ENCODE data around the gene MUSK.
"Not testable (repeated sequence)": the region's sequence is repeated elsewhere in the genome, so short reads cannot be mapped to it uniquely, and the experiment has no call there.

MUSK gene

DNA sequence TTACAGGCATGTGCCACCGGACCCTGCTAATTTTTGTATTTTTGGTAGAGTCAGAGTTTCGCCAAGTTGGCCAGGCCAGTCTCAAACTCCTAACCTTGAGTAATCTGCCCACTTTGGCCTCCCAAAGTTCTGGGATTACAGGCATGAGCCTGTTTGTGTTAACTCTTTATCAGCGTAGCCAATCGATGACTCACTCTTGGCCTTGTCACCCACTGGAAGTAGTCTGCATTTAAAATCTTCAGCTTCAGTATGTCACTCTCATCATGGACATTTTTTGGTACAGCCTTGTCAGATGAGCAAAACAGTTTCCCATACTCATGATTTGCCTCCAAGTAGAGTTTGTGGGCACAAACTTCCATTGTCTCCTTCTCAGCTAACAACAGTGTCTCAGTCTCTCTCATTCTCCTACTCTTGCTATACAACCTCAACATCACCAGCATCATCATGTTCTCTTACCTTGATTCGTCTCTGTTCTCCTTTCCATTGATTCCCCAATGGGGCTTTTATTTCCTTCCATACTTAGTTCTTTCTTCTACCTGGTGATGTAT lies 22.5 kb downstream of the MUSK start:
- no peak for DNase-seq (ENCODE audit: low read depth in 1 of 2, low spot score in 1 of 2)

DNA sequence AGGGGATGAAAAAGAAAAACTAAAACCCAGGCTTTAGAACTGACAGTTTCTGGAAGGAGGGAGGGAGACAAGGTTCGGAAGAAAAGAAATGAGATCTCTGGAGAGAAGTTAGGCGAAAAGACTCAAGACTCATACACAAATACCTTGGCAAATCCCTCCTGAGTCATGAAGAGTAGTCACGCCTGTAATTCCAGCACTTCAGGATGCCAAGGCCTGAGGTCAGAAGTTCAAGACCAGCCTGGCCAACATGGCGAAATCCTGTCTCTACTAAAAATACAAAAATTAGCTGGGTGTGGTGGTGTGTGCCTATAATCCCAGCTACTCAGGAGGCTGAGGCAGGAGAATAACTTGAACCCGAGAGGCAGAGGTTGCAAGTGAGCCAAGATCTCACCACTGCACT lies 27.3 kb downstream of the MUSK start:
- DNase-seq (ENCODE audit: low read depth in 1 of 2, low spot score in 1 of 2): not testable (repeated sequence)

DNA sequence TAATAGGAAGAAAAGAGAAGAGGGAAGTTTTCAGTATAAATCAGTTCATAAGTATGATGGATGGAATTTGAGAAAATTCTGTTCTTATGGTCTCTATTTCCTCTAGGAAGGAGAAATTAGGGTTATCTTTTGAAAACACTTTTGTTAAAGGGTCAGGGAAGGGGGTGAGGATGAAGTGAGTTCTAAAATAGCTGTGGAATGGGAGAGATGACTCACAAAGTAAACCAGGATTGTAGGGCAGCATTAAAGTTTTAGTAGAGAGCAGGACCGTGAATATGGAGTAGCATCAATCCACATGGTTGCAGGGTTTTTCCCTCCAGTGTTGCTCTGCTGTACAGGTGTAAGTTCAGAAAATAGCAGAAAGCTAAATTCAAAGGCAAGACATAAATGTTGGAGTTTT lies 32.4 kb downstream of the MUSK start:
- no peak for DNase-seq (ENCODE audit: low read depth in 1 of 2, low spot score in 1 of 2)

DNA sequence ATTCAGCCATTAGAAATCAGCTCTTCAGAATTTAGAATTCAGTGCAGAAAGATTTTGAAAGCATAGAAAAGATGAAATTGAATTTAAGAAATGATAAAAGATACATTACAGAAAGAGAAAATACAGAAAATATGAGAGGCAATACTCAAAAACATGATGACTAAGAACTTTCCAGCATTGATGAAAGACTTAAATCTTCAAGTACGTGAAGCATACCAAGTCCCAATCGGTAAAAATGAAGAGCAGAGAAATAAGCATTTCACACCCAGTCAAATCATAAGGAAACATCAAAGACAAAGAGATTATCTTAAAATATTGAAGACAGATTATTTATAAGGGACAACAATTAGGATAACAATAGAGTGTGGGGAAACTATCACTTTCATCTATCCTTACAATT lies 35.1 kb downstream of the MUSK start:
- DNase-seq (ENCODE audit: low read depth in 1 of 2, low spot score in 1 of 2): no peak

DNA sequence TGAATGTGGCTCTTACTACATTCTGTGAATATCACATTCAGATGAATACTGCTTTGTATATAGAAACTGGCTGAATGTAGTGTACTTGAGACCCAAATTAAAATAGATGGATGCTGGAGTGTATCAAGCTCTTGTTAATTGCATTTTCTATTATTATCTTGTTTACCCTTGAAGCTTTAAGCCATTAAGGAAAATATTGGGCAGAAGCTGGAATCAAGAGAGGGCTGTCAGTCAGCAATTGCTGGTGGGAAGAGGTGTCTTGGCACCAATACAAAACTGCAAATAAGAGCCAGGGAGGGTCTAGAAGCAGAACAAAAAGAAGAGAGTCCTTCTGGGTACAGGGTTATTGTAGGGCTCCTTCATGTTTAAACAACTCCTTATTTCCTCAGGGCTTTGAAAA lies 38.8 kb downstream of the MUSK start:
- DNase-seq (ENCODE audit: low read depth in 1 of 2, low spot score in 1 of 2): no peak

DNA sequence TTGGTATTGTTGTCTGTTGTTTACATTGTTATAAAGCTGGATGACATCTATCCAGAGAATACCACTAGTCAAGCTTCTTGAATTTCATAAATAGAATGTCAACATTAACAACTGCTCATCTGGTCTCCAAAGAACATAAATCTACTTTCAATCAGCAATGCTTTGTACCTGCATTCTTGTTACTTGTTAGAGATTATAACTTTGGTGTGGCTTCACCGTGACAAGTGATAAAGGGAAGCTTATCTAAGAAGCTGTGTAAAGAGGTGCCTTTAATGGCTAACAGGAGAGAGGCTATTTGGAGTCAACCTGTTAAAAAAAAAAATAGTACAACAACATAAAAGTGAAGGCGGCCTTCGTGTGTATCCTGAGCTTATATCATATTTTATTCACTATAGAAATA lies 41.8 kb downstream of the MUSK start:
- no peak for DNase-seq (ENCODE audit: low read depth in 1 of 2, low spot score in 1 of 2)

DNA sequence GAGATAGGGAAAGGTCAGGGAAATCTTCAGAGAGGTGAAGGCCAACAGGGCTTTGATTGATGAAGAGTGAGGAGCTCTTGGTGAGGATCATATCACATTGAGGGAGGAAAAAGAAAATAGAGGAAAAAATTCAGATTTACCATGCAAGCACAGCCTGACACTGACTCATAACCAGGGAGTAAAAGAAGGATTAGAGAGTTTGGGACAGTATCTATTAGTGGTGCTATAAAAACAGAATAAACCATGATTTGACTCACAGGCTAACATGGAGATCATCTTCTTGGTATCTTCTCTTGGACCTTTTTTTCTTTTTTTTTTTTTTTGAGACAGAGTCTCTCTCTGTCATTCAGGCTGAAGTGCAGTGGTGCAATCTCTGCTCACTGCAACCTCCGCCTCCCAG lies 44.4 kb downstream of the MUSK start:
- no peak for DNase-seq (ENCODE audit: low read depth in 1 of 2, low spot score in 1 of 2)

DNA sequence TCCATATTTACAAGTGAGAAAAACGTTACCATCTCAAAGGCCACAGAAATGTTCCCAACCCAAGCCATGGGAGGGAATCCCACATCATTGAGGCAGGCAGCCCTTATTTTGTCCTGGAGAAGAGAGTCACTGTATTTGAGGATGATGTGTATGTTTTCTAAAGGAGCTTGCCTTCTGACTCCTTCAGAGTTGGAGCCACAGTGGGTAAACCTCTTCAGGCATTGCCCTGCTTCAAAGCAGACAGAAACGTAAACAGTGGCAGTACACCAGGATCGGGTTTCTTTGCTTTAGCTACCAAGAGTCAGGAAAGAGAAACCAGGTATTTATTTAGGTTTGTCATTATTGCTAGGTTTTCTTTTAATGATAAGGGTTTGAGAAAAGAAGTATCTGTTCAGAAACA lies 45.7 kb downstream of the MUSK start:
- no peak for DNase-seq (ENCODE audit: low read depth in 1 of 2, low spot score in 1 of 2)

DNA sequence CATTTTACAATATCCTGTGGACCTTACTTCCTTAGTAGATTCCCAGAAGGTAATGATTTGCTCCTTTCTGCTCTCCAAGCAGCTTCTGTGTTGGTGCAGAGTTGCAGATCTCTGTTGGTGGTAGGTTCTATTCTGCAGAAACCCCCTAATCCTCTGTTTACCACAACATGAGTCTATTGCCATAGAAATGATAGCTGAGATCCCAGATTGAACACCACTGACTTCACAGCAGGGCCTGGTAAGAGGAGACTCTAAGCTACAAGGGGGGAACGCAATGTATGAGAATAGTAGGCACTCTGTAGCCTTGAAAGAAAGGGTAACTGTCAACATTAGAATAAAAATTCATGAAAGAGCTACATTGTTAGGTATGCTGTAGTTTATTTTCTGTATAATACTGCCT lies 59.5 kb downstream of the MUSK start:
- DNase-seq (ENCODE audit: low read depth in 1 of 2, low spot score in 1 of 2): no peak

DNA sequence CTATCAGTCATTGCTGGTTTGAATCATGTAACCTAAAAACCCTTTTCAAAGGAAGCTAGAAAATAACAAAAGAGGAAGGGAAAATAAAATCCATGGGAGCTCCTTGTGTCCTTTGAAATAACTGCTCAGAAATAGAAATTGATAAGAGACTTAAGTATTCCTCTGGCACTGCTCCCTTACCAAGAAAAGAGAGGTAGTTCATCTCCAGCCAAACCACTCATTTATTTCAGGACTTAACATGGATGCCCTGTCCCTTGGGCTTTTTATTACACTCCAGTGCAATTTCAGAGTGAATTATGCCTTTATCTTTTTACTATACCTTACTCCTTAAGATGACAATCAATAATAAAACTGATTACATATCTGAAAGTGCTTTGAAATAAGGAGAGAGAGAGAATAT lies 61.0 kb downstream of the MUSK start:
- DNase-seq (ENCODE audit: low read depth in 1 of 2, low spot score in 1 of 2): no peak

DNA sequence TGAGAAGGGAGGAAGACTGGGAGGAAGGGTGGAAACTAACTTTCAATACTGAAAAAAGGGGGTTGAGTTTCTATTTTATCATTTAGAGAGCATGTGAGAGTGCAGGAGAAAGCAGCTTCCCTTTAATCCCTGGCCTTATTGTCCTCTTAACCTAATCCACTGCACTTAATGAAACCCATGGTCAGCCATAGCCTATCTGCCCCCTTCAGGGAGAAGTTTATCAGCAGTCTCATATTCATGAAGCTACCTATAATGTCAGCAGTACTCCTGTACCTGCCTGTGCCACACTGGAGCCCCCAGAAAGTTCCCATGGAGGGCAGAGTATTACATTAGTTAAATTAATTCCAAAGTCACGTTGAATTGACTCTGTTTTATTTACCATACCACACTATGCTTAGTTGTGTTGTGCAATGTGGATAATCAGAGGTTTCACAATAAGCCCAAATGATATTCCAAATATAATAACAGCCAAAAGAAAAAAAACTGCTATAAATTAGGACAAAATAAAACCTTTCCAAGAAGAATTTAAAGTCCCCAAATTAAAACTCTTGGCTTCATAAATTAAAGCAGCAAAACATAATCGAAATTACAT lies 62.9 kb downstream of the MUSK start:
- DNase-seq (ENCODE audit: low read depth in 1 of 2, low spot score in 1 of 2): no peak

DNA sequence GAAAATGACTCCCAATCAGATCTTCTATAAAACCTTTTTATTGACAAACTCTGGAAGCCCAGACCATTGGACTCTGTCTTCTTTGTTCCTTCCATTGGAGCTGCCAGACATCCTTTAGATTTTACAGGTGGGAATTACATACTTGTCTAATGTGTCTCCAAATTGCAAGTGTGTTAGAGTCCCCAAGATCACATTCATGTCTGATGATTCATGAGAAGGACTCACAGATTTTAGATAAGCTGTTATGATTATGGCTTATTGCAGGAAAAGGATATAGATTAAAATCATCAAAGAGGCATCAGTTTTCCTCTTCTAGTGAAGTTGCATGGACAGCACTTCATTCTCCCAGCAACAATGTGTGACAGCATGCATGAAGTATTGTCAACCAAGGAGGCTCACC lies 70.4 kb downstream of the MUSK start:
- no peak for DNase-seq (ENCODE audit: low read depth in 1 of 2, low spot score in 1 of 2)

DNA sequence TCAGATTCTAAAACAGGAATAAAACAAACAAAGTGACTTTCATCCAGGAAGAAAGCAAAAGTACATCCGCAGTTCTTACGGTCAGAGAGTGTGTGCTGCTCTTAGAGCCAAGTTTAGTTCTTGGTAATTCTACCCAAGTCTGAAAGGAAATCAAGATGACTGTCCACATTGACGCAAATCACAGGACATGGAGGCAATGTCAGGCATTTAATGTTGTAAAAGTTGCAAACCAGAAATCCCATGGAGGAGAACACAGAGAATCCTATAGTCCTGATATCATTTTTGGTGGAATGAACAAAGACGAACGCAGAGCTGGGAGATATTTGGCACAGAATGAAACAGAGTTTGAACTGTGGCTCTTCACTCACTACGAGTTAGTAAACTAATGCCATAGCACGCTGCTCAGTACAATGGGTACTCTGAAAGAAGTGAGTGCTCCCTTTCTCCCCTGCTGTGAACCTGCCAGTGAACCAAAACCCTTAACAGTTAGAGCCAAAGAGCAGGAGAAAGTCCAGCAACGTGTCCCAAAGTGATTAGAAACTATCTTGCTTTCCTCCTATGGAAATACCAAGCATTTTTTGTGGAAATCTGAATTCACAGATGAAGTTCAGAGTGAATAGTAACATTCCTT lies 74.3 kb downstream of the MUSK start:
- DNase-seq (ENCODE audit: low read depth in 1 of 2, low spot score in 1 of 2): no peak

DNA sequence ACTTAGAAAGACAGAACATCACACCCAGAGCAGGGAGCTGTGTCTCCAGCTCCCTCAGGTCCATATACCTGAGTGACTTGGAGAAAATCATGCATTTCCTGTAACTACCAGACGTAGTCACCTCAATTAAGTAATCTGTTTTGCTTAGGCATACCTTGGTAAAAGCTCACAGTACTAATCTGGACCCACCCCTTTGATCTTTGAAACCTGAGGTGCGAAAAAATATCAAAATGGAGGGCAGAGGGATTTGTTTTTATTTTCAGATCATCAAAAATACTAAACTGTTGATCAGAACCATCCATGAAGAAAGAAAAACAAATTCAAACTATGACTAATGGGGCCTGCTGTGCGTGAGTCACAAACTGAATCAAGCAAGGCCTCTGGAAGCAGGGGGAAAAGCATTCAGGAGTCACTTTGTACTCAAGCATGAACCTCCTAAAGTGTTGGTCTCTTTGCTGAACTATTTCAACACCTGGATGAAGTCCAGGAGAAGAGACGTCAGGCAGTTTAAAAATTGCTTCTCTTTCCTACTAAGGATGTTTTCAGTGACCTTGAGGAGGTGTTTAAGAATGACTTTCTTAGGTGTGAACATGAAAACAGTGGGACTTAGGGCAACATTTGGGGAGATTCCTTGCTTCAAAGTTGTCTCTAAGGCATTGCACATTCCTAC lies 76.3 kb downstream of the MUSK start:
- no peak for DNase-seq (ENCODE audit: low read depth in 1 of 2, low spot score in 1 of 2)

DNA sequence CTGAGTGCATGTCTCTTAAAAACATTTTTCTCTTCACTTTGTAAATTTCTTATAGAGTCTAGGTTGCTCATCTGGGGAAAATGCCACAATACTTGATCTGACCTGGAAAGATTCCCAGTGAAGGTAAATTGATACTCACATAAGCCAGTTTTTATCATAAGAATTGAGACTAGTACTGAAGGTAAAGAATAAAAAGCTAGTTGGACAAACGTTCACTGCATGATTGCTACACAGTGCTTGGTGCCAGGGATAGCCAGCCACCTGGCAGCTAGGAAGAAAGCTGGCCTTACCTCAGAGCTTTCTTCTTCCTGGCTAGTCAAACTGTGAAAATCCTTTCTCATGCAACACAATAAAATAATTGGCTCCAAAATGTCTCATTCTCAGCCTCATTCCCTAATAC lies 77.1 kb downstream of the MUSK start:
- DNase-seq (ENCODE audit: low read depth in 1 of 2, low spot score in 1 of 2): no peak

DNA sequence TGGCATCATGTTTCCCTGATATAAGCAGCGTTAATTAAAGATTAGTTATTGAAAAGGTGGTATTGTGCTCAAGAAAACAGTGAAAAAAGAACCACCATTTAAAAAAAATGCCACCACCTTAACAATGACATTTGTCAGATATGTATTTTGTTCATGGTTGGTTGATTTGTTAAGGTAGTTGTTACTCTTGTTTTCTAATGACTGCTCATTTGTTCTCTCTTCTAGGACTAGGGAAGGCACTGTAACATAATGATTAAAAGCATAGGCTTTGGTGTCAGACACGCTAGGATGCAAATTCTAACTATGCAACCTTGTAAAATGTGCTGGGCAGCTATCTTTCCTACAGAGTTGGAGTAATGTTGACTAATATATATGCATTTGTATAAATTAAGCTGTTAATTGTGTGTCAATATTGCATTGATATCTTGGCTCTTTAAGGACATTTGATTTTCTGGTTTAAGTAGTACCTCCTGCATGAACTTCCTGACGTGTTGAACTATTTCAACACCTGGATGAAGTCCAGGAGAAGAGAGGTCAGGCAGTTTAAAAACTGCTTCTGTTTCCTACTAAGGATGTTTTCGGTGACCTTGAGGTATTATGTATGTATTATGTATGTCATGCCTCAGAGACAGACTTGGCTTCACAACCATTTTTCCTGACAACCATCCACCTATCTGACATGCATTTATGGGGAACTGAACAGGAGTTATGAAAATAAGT lies 77.8 kb downstream of the MUSK start:
- no peak for DNase-seq (ENCODE audit: low read depth in 1 of 2, low spot score in 1 of 2)

DNA sequence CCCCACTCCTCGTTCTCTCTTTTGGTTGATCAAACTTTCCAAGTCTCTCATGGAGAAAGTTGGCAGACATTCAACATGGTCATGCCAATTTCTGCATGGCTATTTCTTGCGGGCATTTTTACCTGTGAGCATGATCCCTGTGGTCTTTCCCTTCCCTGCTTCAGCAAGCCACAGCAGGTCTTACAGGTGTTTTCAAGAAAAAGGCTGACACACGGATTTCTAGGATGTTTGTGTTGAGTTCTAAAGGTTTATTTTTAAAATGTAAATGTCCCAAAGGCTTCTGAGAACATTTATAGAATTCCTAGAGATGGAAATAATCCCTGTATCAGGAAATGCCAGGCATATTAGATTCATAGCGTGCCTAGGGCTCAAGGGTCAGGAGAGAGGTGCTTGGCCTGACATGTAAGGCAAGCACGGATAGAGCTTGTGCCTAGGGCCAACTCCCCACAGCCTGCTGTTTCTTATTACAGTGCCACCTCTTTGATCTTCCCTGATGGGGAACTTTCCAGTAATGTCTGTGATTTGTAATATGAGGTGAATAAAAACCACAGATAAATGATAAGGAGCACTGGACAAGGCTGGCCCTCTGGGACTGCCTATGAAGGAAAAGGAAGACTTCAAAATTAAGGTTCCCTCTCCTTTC lies 79.8 kb downstream of the MUSK start:
- no peak for DNase-seq (ENCODE audit: low read depth in 1 of 2, low spot score in 1 of 2)

DNA sequence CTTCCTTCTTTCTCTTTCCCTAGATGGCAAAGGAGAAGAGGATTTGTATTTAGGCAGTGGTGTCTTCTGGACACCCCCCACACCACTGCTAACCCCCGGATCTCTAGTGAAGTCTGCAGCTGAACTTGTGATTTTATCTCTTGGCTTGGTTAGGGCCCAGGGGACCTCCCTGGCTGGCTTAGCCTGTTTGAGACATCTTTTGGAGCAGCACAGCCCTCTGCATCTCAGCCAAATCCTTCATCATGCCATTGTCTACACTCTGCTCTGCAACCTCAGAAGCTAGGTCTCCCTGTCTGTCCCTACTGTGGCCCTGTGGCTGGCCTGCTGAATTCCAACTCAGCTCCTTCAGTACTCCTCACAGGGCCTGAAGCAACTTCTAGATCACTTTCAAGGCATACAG lies 81.7 kb downstream of the MUSK start:
- DNase-seq (ENCODE audit: low read depth in 1 of 2, low spot score in 1 of 2): no peak

DNA sequence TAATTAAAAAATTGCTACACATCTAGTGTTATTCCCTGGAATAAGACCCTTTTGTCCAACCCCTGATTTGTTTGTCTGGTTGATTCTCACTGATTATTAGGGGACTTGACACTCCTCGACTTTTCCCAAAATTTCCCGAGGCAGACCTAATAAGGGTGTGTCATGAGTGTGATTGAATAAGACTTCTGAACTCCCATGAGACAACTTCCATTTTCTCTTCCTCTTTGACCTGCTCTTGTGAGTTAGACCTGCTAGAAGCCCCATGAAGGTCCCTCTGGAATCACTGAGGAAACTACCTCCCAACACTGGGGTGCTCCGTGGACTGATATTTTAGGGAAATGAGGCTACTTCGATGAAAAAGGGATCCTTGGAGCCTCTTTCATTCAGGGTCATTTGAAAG lies 83.4 kb downstream of the MUSK start:
- no peak for DNase-seq (ENCODE audit: low read depth in 1 of 2, low spot score in 1 of 2)

DNA sequence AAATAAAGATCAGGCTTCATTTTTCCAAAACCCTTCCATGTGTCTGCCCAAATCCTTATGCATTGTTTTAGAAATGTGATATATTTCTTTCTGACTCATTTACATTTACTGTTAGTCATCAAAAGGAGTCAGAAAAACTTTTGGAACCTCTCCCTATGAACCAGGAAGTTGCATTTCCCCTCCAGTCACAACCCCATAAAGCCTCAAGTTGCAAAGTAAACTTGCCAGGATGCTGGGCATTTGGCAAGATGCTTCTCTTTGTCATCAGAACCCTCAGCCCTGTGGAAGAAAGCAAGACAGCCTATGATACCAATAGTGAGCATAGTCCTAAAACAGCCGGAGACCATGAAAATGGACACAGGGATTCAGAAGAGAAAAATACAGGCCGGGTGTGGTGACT lies 84.2 kb downstream of the MUSK start:
- DNase-seq (ENCODE audit: low read depth in 1 of 2, low spot score in 1 of 2): no peak

DNA sequence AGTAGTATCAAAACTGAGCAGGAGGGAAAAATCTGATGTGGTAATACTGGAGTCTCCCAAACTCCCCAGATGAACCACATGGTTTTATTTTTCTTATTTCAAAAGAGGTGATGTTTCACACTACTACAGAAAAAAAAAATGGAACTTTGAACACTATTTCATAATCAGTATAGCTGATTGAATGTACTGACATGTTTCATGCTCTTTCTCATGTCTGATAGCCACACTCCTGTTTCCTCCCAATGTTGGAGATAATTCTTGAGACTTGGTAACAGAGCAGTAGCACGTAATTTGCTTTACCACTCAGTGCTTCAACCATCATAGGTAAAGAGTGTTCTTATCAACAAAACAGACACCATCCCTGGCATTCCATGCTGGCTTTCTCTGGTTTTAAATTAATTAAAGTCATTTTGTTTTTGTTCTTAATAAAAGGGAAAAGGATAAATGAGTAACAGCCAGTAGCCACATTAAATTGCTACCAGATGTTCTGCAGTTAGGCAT lies 85.2 kb downstream of the MUSK start:
- DNase-seq (ENCODE audit: low read depth in 1 of 2, low spot score in 1 of 2): no peak

All from stimulated activated CD4-positive, alpha-beta T cell treated with anti-CD3 and anti-CD28 coated beads, Interleukin-15, amount 100 ng/mL, for 1 hour (primary cell).